Karpas-422 (cell line): ENCODE data around the gene CYLC2. TPM values are rescaled to one million over a fixed set of nuclear protein-coding genes. Genes with fewer than 3 reads are reported as not detected.

Source experiments
- DNase-seq: peaks from one replicate; pipeline ENCODE4 v3.0.0-alpha.2; 2015
- H2AFZ ChIP-seq: fragments of 200-600 bp; sonication (generic); 2 replicates; pipeline ENCODE4 v1.6.1; 2014; ENCODE audit warnings: antibody characterized with exemption, low read length, mixed read lengths
- H3K27ac ChIP-seq: fragments of 200-600 bp; sonication (generic); 2 replicates; pipeline ENCODE4 v1.5.1; 2014; ENCODE audit warnings: mild to moderate bottlenecking, low read length, moderate library complexity
- H3K27me3 ChIP-seq: fragments of 200-600 bp; sonication (generic); 2 replicates; pipeline ENCODE4 v1.6.1; 2014; ENCODE audit warnings: low read length, mixed read lengths
- H3K36me3 ChIP-seq: fragments of 200-600 bp; sonication (generic); 2 replicates; pipeline ENCODE4 v1.6.1; 2014; ENCODE audit warnings: low read length, mixed read lengths; ENCODE audit not compliant: insufficient read depth
- H3K4me1 ChIP-seq: fragments of 200-600 bp; sonication (generic); 2 replicates; pipeline ENCODE4 v1.6.1; 2014; ENCODE audit warnings: mild to moderate bottlenecking, low read length, mixed read lengths
- H3K4me2 ChIP-seq: fragments of 200-600 bp; sonication (generic); 2 replicates; pipeline ENCODE4 v1.6.1; 2014; ENCODE audit warnings: low read length, low read depth, mild to moderate bottlenecking; ENCODE audit not compliant: poor library complexity, severe bottlenecking
- H3K4me3 ChIP-seq: fragments of 200-600 bp; sonication (generic); 2 replicates; pipeline ENCODE4 v1.5.1; 2014; ENCODE audit warnings: mild to moderate bottlenecking, antibody characterized with exemption, low read length, mixed read lengths
- H3K79me2 ChIP-seq: fragments of 200-600 bp; sonication (generic); 2 replicates; pipeline ENCODE4 v1.6.1; 2014; ENCODE audit warnings: mild to moderate bottlenecking, low read length, mixed read lengths
- H3K9ac ChIP-seq: fragments of 200-600 bp; sonication (generic); 2 replicates; pipeline ENCODE4 v1.6.0; 2014; ENCODE audit warnings: low read length
- H3K9me2 ChIP-seq: fragments of 200-600 bp; sonication (generic), shearing (Covaris generic); replicated peaks from 2 replicates; pipeline ENCODE4 v1.6.0; 2014; ENCODE audit warnings: mild to moderate bottlenecking, low read length, moderate library complexity; ENCODE audit not compliant: insufficient read depth
- H3K9me3 ChIP-seq: fragments of 300-700, 200-600 bp; sonication (generic); 2 replicates; pipeline ENCODE4 v1.6.1; 2014; ENCODE audit warnings: low read length, mixed read lengths
- H4K20me1 ChIP-seq: fragments of 200-600 bp; sonication (generic); 2 replicates; pipeline ENCODE4 v1.6.1; 2014; ENCODE audit warnings: mild to moderate bottlenecking, antibody characterized with exemption, low read length, low read depth; ENCODE audit not compliant: insufficient read depth
- small RNA-seq: library from RNA; depleted of rRNA; stranded (forward); fragments of <200 nt; gene quantifications from one replicate; pipeline ENCODE3, GENCODE V24; 2014
- total RNA-seq: library from RNA; depleted of rRNA; stranded (reverse); fragments of >200 nt; shearing (Covaris generic); gene quantifications from 2 replicates; pipeline ENCODE4 v1.2.3, GENCODE V29; 2014; ENCODE audit warnings: low replicate concordance

Gene CYLC2
- total RNA-seq, 1 experiment from 2014 or later: not detected

GRCh38 chr9:102986425-102986824, 8.7 kb upstream of the CYLC2 start:
- Histone ChIP-seq H3K4me1 (no peaks in the 10 kb centered on the region), H3K27ac (no peak overlapping the region), H3K9me2 (no peaks in the 10 kb centered on the region), H2AFZ (no peak overlapping the region), H3K9ac (no peak overlapping the region), H3K36me3 (no peaks in the 10 kb centered on the region), H3K9me3 (peaks cover 16% of the 10 kb centered on the region), H3K4me2 (no peak overlapping the region), H4K20me1 (no peaks in the 10 kb centered on the region), H3K27me3 (no peaks in the 10 kb centered on the region), H3K79me2 (no peaks in the 10 kb centered on the region), H3K4me3 (no peak overlapping the region)
- no peak for DNase-seq

- no peak overlapping the region for H2AFZ ChIP-seq
- no peaks in the 10 kb centered on the region for H3K4me1 ChIP-seq
- peaks cover 22% of the 10 kb centered on the region for H3K9me3 ChIP-seq
- no peaks in the 10 kb centered on the region for H3K36me3 ChIP-seq
- no peak overlapping the region for H3K4me3 ChIP-seq
- no peaks in the 10 kb centered on the region for H4K20me1 ChIP-seq
- DNase-seq: no peak
- H3K27ac ChIP-seq: no peak overlapping the region
- H3K79me2 ChIP-seq: no peaks in the 10 kb centered on the region
- no peaks in the 10 kb centered on the region for H3K27me3 ChIP-seq
- no peak overlapping the region for H3K9ac ChIP-seq
- no peaks in the 10 kb centered on the region for H3K9me2 ChIP-seq
- H3K4me2 ChIP-seq: no peak overlapping the region
These were observed 8.6 kb downstream of the CYLC2 start for GRCh38 chr9:103003689-103004088.

GRCh38 chr9:103014242-103014641, 19.1 kb downstream of the CYLC2 start:
- H3K27ac ChIP-seq: no peak overlapping the region
- no peaks in the 10 kb centered on the region for H3K79me2 ChIP-seq
- H3K9ac ChIP-seq: no peak overlapping the region
- H3K4me1 ChIP-seq: no peaks in the 10 kb centered on the region
- H3K4me3 ChIP-seq: no peak overlapping the region
- no peaks in the 10 kb centered on the region for H4K20me1 ChIP-seq
- no peak overlapping the region for H3K4me2 ChIP-seq
- H3K36me3 ChIP-seq: no peaks in the 10 kb centered on the region
- no peaks in the 10 kb centered on the region for H3K9me2 ChIP-seq
- no peak overlapping the region for H2AFZ ChIP-seq
- peaks cover 6% of the 10 kb centered on the region for H3K9me3 ChIP-seq
- no peak for DNase-seq
- no peaks in the 10 kb centered on the region for H3K27me3 ChIP-seq

- Histone ChIP-seq H3K9me2 (no peaks in the 10 kb centered on the region), H3K9me3 (peaks cover 38% of the 10 kb centered on the region), H4K20me1 (no peaks in the 10 kb centered on the region), H2AFZ (no peak overlapping the region), H3K79me2 (no peaks in the 10 kb centered on the region), H3K36me3 (no peaks in the 10 kb centered on the region), H3K4me3 (no peak overlapping the region), H3K4me2 (no peak overlapping the region), H3K27ac (no peak overlapping the region), H3K27me3 (no peaks in the 10 kb centered on the region), H3K9ac (no peak overlapping the region), H3K4me1 (no peaks in the 10 kb centered on the region)
- DNase-seq: no peak
These were observed 30.7 kb downstream of the CYLC2 start for GRCh38 chr9:103025796-103026195.

GRCh38 chr9:103037508-103038477, 42.7 kb downstream of the CYLC2 start:
- Histone ChIP-seq H4K20me1 (no peaks in the 10 kb centered on the region), H3K9me3 (peaks cover 3% of the 10 kb centered on the region; the same call in 1 of the 2 replicates), H3K9me2 (no peaks in the 10 kb centered on the region), H2AFZ (no peak overlapping the region), H3K36me3 (no peaks in the 10 kb centered on the region), H3K4me3 (no peak overlapping the region), H3K79me2 (no peaks in the 10 kb centered on the region), H3K9ac (no peak overlapping the region), H3K27ac (no peak overlapping the region), H3K27me3 (no peaks in the 10 kb centered on the region), H3K4me2 (no peak overlapping the region), H3K4me1 (no peaks in the 10 kb centered on the region)
- DNase-seq: no peak

GRCh38 chr9:103041961-103042360, 46.8 kb downstream of the CYLC2 start:
- no peak overlapping the region for H3K9ac ChIP-seq

More at GRCh38 chr9:103041961-103042360, 46.8 kb downstream of the CYLC2 start:
- Histone ChIP-seq H3K4me2 (no peak overlapping the region), H3K4me1 (no peaks in the 10 kb centered on the region), H3K4me3 (no peak overlapping the region), H3K36me3 (no peaks in the 10 kb centered on the region), H2AFZ (no peak overlapping the region), H3K79me2 (no peaks in the 10 kb centered on the region), H3K9me2 (no peaks in the 10 kb centered on the region), H4K20me1 (no peaks in the 10 kb centered on the region), H3K9me3 (peaks cover 3% of the 10 kb centered on the region; the same call in 1 of the 2 replicates), H3K27me3 (no peaks in the 10 kb centered on the region), H3K27ac (no peak overlapping the region)
- no peak for DNase-seq

Small RNA genes within 50 kb of the gene (small RNA-seq; reads per million reads assigned to genes)
- not detected for gene AL589823.1
